Measurements from ENCODE around the gene MTMR2. TPM values are rescaled to one million over a fixed set of nuclear protein-coding genes. Genes with fewer than 3 reads are reported as not detected.
A peak's percentile ranks its signal among the peaks of the same experiment; 100 is the strongest.

The MTMR2 gene
- total and polyA plus RNA-seq, 9 of the 15 experiments (the other 6 are each of a cell fraction or from before 2014, with no cell fraction given), result 12.6 to 35.8 (median 25.2) TPM

- no peak for TF ChIP-seq MITF (IDR thresholded peaks at IDR 0.05)
- no peak for TF ChIP-seq PYGO2 (tag; IDR thresholded peaks at IDR 0.05)
- TF ChIP-seq SPI1 (IDR thresholded peaks at IDR 0.05; ENCODE audit: borderline replicate concordance, low read depth, low read length), result no peak
- TF ChIP-seq KLF16 (IDR thresholded peaks at IDR 0.05), result 0 out of 2 replicates have a peak, but pooled peaks have one; percentile 32
- no peak for TF ChIP-seq ZNF639 (CRISPR knock-in tag; conservative IDR thresholded peaks at IDR 0.05 in 1 of 2, IDR thresholded peaks at IDR 0.05 in 1 of 2)
- TF ChIP-seq ATF3 (IDR thresholded peaks at IDR 0.05), result no peak
- no peak for TF ChIP-seq ATF3 (CRISPR knock-in tag; conservative IDR thresholded peaks at IDR 0.05)
- TF ChIP-seq FOSL1 (tag; conservative IDR thresholded peaks at IDR 0.05), result no peak
- no peak for TF ChIP-seq ZBTB26 (CRISPR knock-in tag; IDR thresholded peaks at IDR 0.05)
- TF ChIP-seq RBM34 (IDR thresholded peaks at IDR 0.05; ENCODE audit: borderline replicate concordance, insufficient read depth, low read length), result no peak
- 0 out of 2 replicates have a peak, but pooled peaks have one; percentile 37 for TF ChIP-seq ZNF766 (CRISPR knock-in tag; conservative IDR thresholded peaks at IDR 0.05)
- no peak for TF ChIP-seq PRDM10 (IDR thresholded peaks at IDR 0.05; ENCODE audit: partially characterized antibody)
- no peak for TF ChIP-seq BCL6 (CRISPR knock-in tag; IDR thresholded peaks at IDR 0.05)
- no peak for TF ChIP-seq MAZ (CRISPR knock-in tag; conservative IDR thresholded peaks at IDR 0.05 in 1 of 2, IDR thresholded peaks at IDR 0.05 in 1 of 2)
- TF ChIP-seq RCOR1 (IDR thresholded peaks at IDR 0.05; ENCODE audit: borderline replicate concordance in 1 of 2, low read depth in 2 of 2, low read length in 2 of 2), result peak in 1 of 2 experiments; percentile 40; a peak in 1 of 4 replicates
Observed at GRCh38 chr11:95835768-95836488, 88.0 kb downstream of the MTMR2 start (continued).
